WTC11 (cell line): ENCODE measurements around the gene RYR2. TPM values are rescaled to one million over a fixed set of nuclear protein-coding genes. Genes with fewer than 3 reads are reported as not detected.

ENCODE experiments used
- ATF1 ChIP-seq: sonication (generic); formaldehyde crosslinking; IDR thresholded peaks from 2 replicates; pipeline ENCODE4 v1.8.1; 2023; ENCODE audit warnings: mild to moderate bottlenecking, moderate library complexity, missing genetic modification reagents
- CBFB ChIP-seq: sonication (generic); formaldehyde crosslinking; IDR thresholded peaks from 2 replicates; pipeline ENCODE4 v1.8.1; 2022; ENCODE audit warnings: mild to moderate bottlenecking, low read depth, missing genetic modification reagents
- EMX1 ChIP-seq: fragments of 250-450 bp; sonication (Bioruptor Pico); IDR thresholded peaks from 2 replicates; pipeline ENCODE4 v1.8.0; 2021; ENCODE audit warnings: mild to moderate bottlenecking
- ESRRA ChIP-seq: sonication (generic); formaldehyde crosslinking; IDR thresholded peaks from 2 replicates; pipeline ENCODE4 v1.8.1; 2022; ENCODE audit warnings: mild to moderate bottlenecking, missing genetic modification reagents, borderline replicate concordance
- FOXJ3 ChIP-seq: sonication (generic); formaldehyde crosslinking; IDR thresholded peaks from 2 replicates; pipeline ENCODE4 v1.9.0; 2021; ENCODE audit warnings: missing genetic modification reagents, mild to moderate bottlenecking, borderline replicate concordance
- FOXK1 ChIP-seq: sonication (generic); formaldehyde crosslinking; IDR thresholded peaks from 2 replicates; pipeline ENCODE4 v1.8.0; 2022; ENCODE audit warnings: mild to moderate bottlenecking, moderate library complexity, missing genetic modification reagents
- GABPB1 ChIP-seq: sonication (generic); formaldehyde crosslinking; IDR thresholded peaks from 2 replicates; pipeline ENCODE4 v1.8.1; 2023; ENCODE audit warnings: mild to moderate bottlenecking, missing genetic modification reagents
- GRHL2 ChIP-seq: fragments of 250-450 bp; sonication (Bioruptor Pico); IDR thresholded peaks from 2 replicates; pipeline ENCODE4 v1.8.0; 2022; ENCODE audit warnings: mild to moderate bottlenecking, moderate library complexity; ENCODE audit not compliant: insufficient replicate concordance, severe bottlenecking
- HMGA2 ChIP-seq: fragments of 250-450 bp; sonication (Bioruptor Pico); IDR thresholded peaks from 2 replicates; pipeline ENCODE4 v1.4.0; 2021; ENCODE audit warnings: mild to moderate bottlenecking, moderate library complexity
- JAZF1 ChIP-seq: fragments of 250-450 bp; sonication (Bioruptor Pico); IDR thresholded peaks from 2 replicates; pipeline ENCODE4 v1.9.0; 2021; ENCODE audit warnings: moderate library complexity, mild to moderate bottlenecking, inconsistent platforms
- MXD4 ChIP-seq: fragments of 250-450 bp; sonication (Bioruptor Pico); IDR thresholded peaks from 2 replicates; pipeline ENCODE4 v1.8.0; 2021; ENCODE audit warnings: mild to moderate bottlenecking, moderate library complexity, borderline replicate concordance
- NFATC4 ChIP-seq: fragments of 250-450 bp; sonication (Bioruptor Pico); IDR thresholded peaks from 2 replicates; pipeline ENCODE4 v1.9.0; 2021; ENCODE audit warnings: mild to moderate bottlenecking
- NFE2L1 ChIP-seq: sonication (generic); formaldehyde crosslinking; IDR thresholded peaks from 2 replicates; pipeline ENCODE4 v1.8.1; 2023; ENCODE audit warnings: missing genetic modification reagents
- RORB ChIP-seq: fragments of 250-450 bp; sonication (Bioruptor Pico); IDR thresholded peaks from 2 replicates; pipeline ENCODE4 v1.9.0; 2021; ENCODE audit warnings: mild to moderate bottlenecking
- SOX15 ChIP-seq: fragments of 250-450 bp; sonication (Bioruptor Pico); IDR thresholded peaks from 2 replicates; pipeline ENCODE4 v1.9.0; 2021; ENCODE audit warnings: mild to moderate bottlenecking
- SP1 ChIP-seq: sonication (generic); formaldehyde crosslinking; conservative IDR thresholded peaks from 2 replicates; pipeline ENCODE4 v1.8.1; 2022; ENCODE audit warnings: missing genetic modification reagents
- ZNF219 ChIP-seq: sonication (generic); formaldehyde crosslinking; IDR thresholded peaks from 2 replicates; pipeline ENCODE4 v1.8.0; 2023; ENCODE audit warnings: missing genetic modification reagents, mild to moderate bottlenecking, borderline replicate concordance
- ZNF263 ChIP-seq: sonication (generic); formaldehyde crosslinking; IDR thresholded peaks from 2 replicates; pipeline ENCODE4 v1.8.1; 2022; ENCODE audit warnings: low read depth, mild to moderate bottlenecking, moderate library complexity, missing genetic modification reagents
- ZNF671 ChIP-seq: fragments of 250-450 bp; sonication (Bioruptor Pico); IDR thresholded peaks from 2 replicates; pipeline ENCODE4 v1.8.0; 2021; ENCODE audit warnings: mild to moderate bottlenecking
- total RNA-seq: library from RNA; stranded (reverse); gene quantifications from 3 replicates; pipeline ENCODE4 v1.2.3, GENCODE V29; 2021
- TF ChIP-seq, protein P1 (sequence below): sonication (generic); formaldehyde crosslinking; IDR thresholded peaks from 2 replicates; pipeline ENCODE4 v1.8.0; 2023; ENCODE audit warnings: missing genetic modification reagents, mild to moderate bottlenecking, borderline replicate concordance
- TF ChIP-seq, protein P2 (sequence below): fragments of 250-450 bp; sonication (Bioruptor Pico); IDR thresholded peaks from 2 replicates; pipeline ENCODE4 v1.9.0; 2021; ENCODE audit warnings: mild to moderate bottlenecking
- TF ChIP-seq, protein P3 (sequence below): sonication (generic); formaldehyde crosslinking; IDR thresholded peaks from 2 replicates; pipeline ENCODE4 v1.8.1; 2022; ENCODE audit warnings: low read depth, mild to moderate bottlenecking, moderate library complexity, missing genetic modification reagents, borderline replicate concordance
- TF ChIP-seq, protein P4 (sequence below): sonication (generic); formaldehyde crosslinking; IDR thresholded peaks from 2 replicates; pipeline ENCODE4 v1.8.0; 2023; ENCODE audit warnings: missing genetic modification reagents
- TF ChIP-seq, protein P5 (sequence below): sonication (generic); formaldehyde crosslinking; conservative IDR thresholded peaks from 2 replicates; pipeline ENCODE4 v1.8.1; 2023; ENCODE audit warnings: mild to moderate bottlenecking, low read depth, missing genetic modification reagents, moderate library complexity
- TF ChIP-seq, protein P6 (sequence below): sonication (generic); formaldehyde crosslinking; IDR thresholded peaks from 2 replicates; pipeline ENCODE4 v1.8.1; 2023; ENCODE audit warnings: mild to moderate bottlenecking, moderate library complexity, missing genetic modification reagents

The RYR2 gene
- total RNA-seq, 1 experiment from 2014 or later: 7.9 TPM

DNA sequence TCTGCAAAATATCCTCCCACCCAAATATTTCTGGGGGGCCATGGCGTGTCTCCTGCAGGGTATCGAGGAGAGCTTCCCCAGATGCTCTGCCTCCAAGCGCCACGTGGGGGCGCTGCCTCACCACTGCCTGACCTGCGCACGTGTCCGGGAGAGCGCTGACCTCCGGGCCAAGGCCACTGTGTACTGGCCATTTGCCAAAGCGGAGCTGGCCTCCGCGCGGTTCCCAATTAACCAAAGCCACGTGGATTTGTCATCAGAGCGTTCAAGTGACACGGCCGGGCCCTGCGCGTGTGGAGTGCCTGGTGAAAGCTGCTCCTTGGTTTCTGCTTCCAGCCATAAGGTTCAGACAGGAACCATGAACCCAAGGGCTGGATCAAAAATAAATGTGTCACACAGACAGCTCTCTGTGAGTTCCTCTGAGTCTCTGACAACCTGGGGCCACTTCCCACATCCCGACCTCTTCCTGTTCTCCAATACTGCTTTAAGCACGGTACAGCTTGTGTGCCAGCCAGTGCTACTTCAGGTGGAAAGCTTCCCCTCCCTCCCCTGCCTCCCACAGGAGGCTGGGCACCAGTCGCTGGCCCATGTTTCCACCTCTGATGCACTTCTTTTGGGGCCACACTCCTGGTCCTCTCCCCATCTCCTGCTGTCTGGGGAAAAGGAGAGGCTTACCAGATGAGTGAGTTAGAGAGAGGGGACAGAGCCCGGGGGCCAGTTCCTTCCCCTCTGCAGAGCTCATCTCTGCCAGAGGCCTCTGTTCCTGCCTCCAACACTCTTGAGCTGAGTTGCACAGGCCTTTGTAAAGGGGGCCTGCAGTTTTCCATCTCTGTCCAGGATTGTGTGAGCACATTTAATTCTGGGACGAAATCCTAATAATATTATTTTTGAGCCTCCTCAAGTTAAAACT lies 822.6 kb downstream of the RYR2 start (continued):
- TF ChIP-seq JAZF1 (CRISPR knock-in tag) (no peak), FOXK1 (CRISPR knock-in tag) (peak; percentile 75; the same call in 1 of the 2 replicates), MXD4 (no peak), SP1 (CRISPR knock-in tag) (peak; percentile 46), GRHL2 (CRISPR knock-in tag) (no peak), GABPB1 (peak; percentile 59; the same call in 1 of the 2 replicates), ZNF219 (CRISPR knock-in tag) (no peak), NFATC4 (CRISPR knock-in tag) (no peak), CBFB (no peak), ESRRA (CRISPR knock-in tag) (no peak), FOXJ3 (CRISPR knock-in tag) (no peak), ATF1 (CRISPR knock-in tag) (no peak), HMGA2 (CRISPR knock-in tag) (no peak), NFE2L1 (CRISPR knock-in tag) (peak; percentile 76; the same call in 1 of the 2 replicates), RORB (no peak), ZNF263 (CRISPR knock-in tag) (no peak), SOX15 (CRISPR knock-in tag) (no peak), EMX1 (CRISPR knock-in tag) (no peak), ZNF671 (CRISPR knock-in tag) (no peak)
- TF ChIP-seq, protein P1, sequence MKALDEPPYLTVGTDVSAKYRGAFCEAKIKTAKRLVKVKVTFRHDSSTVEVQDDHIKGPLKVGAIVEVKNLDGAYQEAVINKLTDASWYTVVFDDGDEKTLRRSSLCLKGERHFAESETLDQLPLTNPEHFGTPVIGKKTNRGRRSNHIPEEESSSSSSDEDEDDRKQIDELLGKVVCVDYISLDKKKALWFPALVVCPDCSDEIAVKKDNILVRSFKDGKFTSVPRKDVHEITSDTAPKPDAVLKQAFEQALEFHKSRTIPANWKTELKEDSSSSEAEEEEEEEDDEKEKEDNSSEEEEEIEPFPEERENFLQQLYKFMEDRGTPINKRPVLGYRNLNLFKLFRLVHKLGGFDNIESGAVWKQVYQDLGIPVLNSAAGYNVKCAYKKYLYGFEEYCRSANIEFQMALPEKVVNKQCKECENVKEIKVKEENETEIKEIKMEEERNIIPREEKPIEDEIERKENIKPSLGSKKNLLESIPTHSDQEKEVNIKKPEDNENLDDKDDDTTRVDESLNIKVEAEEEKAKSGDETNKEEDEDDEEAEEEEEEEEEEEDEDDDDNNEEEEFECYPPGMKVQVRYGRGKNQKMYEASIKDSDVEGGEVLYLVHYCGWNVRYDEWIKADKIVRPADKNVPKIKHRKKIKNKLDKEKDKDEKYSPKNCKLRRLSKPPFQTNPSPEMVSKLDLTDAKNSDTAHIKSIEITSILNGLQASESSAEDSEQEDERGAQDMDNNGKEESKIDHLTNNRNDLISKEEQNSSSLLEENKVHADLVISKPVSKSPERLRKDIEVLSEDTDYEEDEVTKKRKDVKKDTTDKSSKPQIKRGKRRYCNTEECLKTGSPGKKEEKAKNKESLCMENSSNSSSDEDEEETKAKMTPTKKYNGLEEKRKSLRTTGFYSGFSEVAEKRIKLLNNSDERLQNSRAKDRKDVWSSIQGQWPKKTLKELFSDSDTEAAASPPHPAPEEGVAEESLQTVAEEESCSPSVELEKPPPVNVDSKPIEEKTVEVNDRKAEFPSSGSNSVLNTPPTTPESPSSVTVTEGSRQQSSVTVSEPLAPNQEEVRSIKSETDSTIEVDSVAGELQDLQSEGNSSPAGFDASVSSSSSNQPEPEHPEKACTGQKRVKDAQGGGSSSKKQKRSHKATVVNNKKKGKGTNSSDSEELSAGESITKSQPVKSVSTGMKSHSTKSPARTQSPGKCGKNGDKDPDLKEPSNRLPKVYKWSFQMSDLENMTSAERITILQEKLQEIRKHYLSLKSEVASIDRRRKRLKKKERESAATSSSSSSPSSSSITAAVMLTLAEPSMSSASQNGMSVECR (CRISPR knock-in tag): no peak
- TF ChIP-seq, protein P2, sequence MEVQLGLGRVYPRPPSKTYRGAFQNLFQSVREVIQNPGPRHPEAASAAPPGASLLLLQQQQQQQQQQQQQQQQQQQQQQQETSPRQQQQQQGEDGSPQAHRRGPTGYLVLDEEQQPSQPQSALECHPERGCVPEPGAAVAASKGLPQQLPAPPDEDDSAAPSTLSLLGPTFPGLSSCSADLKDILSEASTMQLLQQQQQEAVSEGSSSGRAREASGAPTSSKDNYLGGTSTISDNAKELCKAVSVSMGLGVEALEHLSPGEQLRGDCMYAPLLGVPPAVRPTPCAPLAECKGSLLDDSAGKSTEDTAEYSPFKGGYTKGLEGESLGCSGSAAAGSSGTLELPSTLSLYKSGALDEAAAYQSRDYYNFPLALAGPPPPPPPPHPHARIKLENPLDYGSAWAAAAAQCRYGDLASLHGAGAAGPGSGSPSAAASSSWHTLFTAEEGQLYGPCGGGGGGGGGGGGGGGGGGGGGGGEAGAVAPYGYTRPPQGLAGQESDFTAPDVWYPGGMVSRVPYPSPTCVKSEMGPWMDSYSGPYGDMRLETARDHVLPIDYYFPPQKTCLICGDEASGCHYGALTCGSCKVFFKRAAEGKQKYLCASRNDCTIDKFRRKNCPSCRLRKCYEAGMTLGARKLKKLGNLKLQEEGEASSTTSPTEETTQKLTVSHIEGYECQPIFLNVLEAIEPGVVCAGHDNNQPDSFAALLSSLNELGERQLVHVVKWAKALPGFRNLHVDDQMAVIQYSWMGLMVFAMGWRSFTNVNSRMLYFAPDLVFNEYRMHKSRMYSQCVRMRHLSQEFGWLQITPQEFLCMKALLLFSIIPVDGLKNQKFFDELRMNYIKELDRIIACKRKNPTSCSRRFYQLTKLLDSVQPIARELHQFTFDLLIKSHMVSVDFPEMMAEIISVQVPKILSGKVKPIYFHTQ: no peak
- TF ChIP-seq, protein P3, sequence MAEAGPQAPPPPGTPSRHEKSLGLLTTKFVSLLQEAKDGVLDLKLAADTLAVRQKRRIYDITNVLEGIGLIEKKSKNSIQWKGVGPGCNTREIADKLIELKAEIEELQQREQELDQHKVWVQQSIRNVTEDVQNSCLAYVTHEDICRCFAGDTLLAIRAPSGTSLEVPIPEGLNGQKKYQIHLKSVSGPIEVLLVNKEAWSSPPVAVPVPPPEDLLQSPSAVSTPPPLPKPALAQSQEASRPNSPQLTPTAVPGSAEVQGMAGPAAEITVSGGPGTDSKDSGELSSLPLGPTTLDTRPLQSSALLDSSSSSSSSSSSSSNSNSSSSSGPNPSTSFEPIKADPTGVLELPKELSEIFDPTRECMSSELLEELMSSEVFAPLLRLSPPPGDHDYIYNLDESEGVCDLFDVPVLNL (CRISPR knock-in tag): no peak
- TF ChIP-seq, protein P4, sequence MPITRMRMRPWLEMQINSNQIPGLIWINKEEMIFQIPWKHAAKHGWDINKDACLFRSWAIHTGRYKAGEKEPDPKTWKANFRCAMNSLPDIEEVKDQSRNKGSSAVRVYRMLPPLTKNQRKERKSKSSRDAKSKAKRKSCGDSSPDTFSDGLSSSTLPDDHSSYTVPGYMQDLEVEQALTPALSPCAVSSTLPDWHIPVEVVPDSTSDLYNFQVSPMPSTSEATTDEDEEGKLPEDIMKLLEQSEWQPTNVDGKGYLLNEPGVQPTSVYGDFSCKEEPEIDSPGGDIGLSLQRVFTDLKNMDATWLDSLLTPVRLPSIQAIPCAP (CRISPR knock-in tag): no peak
- TF ChIP-seq, protein P5, sequence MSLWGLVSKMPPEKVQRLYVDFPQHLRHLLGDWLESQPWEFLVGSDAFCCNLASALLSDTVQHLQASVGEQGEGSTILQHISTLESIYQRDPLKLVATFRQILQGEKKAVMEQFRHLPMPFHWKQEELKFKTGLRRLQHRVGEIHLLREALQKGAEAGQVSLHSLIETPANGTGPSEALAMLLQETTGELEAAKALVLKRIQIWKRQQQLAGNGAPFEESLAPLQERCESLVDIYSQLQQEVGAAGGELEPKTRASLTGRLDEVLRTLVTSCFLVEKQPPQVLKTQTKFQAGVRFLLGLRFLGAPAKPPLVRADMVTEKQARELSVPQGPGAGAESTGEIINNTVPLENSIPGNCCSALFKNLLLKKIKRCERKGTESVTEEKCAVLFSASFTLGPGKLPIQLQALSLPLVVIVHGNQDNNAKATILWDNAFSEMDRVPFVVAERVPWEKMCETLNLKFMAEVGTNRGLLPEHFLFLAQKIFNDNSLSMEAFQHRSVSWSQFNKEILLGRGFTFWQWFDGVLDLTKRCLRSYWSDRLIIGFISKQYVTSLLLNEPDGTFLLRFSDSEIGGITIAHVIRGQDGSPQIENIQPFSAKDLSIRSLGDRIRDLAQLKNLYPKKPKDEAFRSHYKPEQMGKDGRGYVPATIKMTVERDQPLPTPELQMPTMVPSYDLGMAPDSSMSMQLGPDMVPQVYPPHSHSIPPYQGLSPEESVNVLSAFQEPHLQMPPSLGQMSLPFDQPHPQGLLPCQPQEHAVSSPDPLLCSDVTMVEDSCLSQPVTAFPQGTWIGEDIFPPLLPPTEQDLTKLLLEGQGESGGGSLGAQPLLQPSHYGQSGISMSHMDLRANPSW (CRISPR knock-in tag): no peak
- TF ChIP-seq, protein P6, sequence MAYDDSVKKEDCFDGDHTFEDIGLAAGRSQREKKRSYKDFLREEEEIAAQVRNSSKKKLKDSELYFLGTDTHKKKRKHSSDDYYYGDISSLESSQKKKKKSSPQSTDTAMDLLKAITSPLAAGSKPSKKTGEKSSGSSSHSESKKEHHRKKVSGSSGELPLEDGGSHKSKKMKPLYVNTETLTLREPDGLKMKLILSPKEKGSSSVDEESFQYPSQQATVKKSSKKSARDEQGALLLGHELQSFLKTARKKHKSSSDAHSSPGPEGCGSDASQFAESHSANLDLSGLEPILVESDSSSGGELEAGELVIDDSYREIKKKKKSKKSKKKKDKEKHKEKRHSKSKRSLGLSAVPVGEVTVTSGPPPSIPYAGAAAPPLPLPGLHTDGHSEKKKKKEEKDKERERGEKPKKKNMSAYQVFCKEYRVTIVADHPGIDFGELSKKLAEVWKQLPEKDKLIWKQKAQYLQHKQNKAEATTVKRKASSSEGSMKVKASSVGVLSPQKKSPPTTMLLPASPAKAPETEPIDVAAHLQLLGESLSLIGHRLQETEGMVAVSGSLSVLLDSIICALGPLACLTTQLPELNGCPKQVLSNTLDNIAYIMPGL (CRISPR knock-in tag): peak; percentile 77; the same call in 1 of the 2 replicates
